Trophoblast cell (in vitro differentiated cells and primary cell): ENCODE data around the gene RPL10A. TPM values are rescaled to one million over a fixed set of nuclear protein-coding genes. Genes with fewer than 3 reads are reported as not detected.

Source experiments
- DNase-seq, 2 donors: peaks; one replicate each; pipeline ENCODE4 v3.0.0-alpha.2; 2016
- H2AFZ ChIP-seq: 2 replicates; pipeline ENCODE4 v1.6.1; 2013; ENCODE audit warnings: low read length, moderate library complexity, mild to moderate bottlenecking; ENCODE audit not compliant: insufficient read depth, poor library complexity
- H2AK5ac ChIP-seq: 2 replicates; pipeline ENCODE4 v1.6.1; 2013; ENCODE audit warnings: mild to moderate bottlenecking, low read length
- H2BK120ac ChIP-seq: 2 replicates; pipeline ENCODE4 v1.6.1; 2013; ENCODE audit warnings: low read length, mild to moderate bottlenecking, moderate library complexity; ENCODE audit not compliant: insufficient read depth, poor library complexity
- H2BK12ac ChIP-seq: 2 replicates; pipeline ENCODE4 v1.6.1; 2013; ENCODE audit warnings: mild to moderate bottlenecking, low read length, moderate library complexity
- H2BK5ac ChIP-seq: 2 replicates; pipeline ENCODE4 v1.6.1; 2013; ENCODE audit warnings: low read length, low read depth, moderate library complexity, mild to moderate bottlenecking; ENCODE audit not compliant: poor library complexity
- H3K14ac ChIP-seq: 2 replicates; pipeline ENCODE4 v1.6.1; 2013; ENCODE audit warnings: mild to moderate bottlenecking, low read length
- H3K18ac ChIP-seq: 2 replicates; pipeline ENCODE4 v1.6.1; 2013; ENCODE audit warnings: mild to moderate bottlenecking, low read length
- H3K23ac ChIP-seq: 2 replicates; pipeline ENCODE4 v1.6.1; 2013; ENCODE audit warnings: low read length
- H3K27ac ChIP-seq: 2 replicates; pipeline ENCODE4 v1.5.1; 2013; ENCODE audit warnings: low read depth, mild to moderate bottlenecking, inconsistent platforms, low read length, moderate library complexity
- H3K27me3 ChIP-seq: 2 replicates; pipeline ENCODE4 v1.6.1; 2013; ENCODE audit warnings: inconsistent platforms, mild to moderate bottlenecking, low read length, moderate library complexity; ENCODE audit not compliant: insufficient read depth
- H3K36me3 ChIP-seq, 2 experiments: 1 replicate in 1 of 2; 2 replicates in 1 of 2; pipeline ENCODE4 v1.6.1; 2013; ENCODE audit warnings: low read length in 2 of 2, mild to moderate bottlenecking in 2 of 2, moderate library complexity in 1 of 2; ENCODE audit not compliant: insufficient read depth in 2 of 2, control insufficient read depth in 1 of 2
- H3K4ac ChIP-seq: 2 replicates; pipeline ENCODE4 v1.6.1; 2013; ENCODE audit warnings: low read depth, mild to moderate bottlenecking, low read length, moderate library complexity
- H3K4me1 ChIP-seq, 2 experiments: 1 replicate in 1 of 2; 2 replicates in 1 of 2; pipeline ENCODE4 v1.6.1; 2013; ENCODE audit warnings: low read length in 2 of 2, mild to moderate bottlenecking in 2 of 2, moderate library complexity in 1 of 2; ENCODE audit not compliant: insufficient read depth in 2 of 2, control insufficient read depth in 1 of 2
- H3K4me2 ChIP-seq: 2 replicates; pipeline ENCODE4 v1.6.1; 2013; ENCODE audit warnings: inconsistent platforms, mild to moderate bottlenecking, low read length, moderate library complexity
- H3K4me3 ChIP-seq: 2 replicates; pipeline ENCODE4 v1.5.1; 2013; ENCODE audit warnings: mild to moderate bottlenecking, low read depth, low read length, inconsistent platforms
- H3K79me1 ChIP-seq: one replicate; pipeline ENCODE4 v1.6.1; 2013; ENCODE audit warnings: low read length
- H3K79me2 ChIP-seq: 2 replicates; pipeline ENCODE4 v1.6.1; 2013; ENCODE audit warnings: low read length, mild to moderate bottlenecking; ENCODE audit not compliant: control insufficient read depth, insufficient read depth, poor library complexity
- H3K9ac ChIP-seq: 2 replicates; pipeline ENCODE4 v1.6.1; 2013; ENCODE audit warnings: mild to moderate bottlenecking, low read length
- H3K9me3 ChIP-seq: 2 replicates; pipeline ENCODE4 v1.6.1; 2013; ENCODE audit warnings: low read depth, mild to moderate bottlenecking, control low read depth, inconsistent platforms, low read length; ENCODE audit not compliant: insufficient read depth
- H4K12ac ChIP-seq: 2 replicates; pipeline ENCODE4 v1.6.1; 2013; ENCODE audit warnings: low read depth, mild to moderate bottlenecking, low read length, moderate library complexity
- H4K8ac ChIP-seq: 2 replicates; pipeline ENCODE4 v1.6.1; 2013; ENCODE audit warnings: low read depth, mild to moderate bottlenecking, low read length, moderate library complexity
- H4K91ac ChIP-seq: one replicate; pipeline ENCODE4 v1.6.1; 2013; ENCODE audit warnings: low read depth, mild to moderate bottlenecking, low read length, moderate library complexity
- WGBS: extraction: QIAGEN DNeasy Blood & Tissue Kit; methylation state at CpG from one replicate; pipeline ENCODE4 v1.1.7; 2013; ENCODE audit warnings: missing lambda C conversion rate; ENCODE audit not compliant: insufficient read length, insufficient coverage; ENCODE audit errors: extremely low coverage; 5-methylcytosine and 5-hydroxymethylcytosine counted together
- polyA plus RNA-seq: library from polyadenylated mRNA; stranded (reverse); fragments of 200-250 nt; gene quantifications from 2 replicates; pipeline ENCODE4 v1.2.3, GENCODE V29; 2013

Gene RPL10A
- polyA plus RNA-seq, result 1,387 and 1,493 TPM in 2 replicates

GRCh38 chr6:35468181-35468979 is at the start of gene RPL10A:
Gene RPL10A, plus strand, starts transcription at chr6:35468401. Its CDS starts 34 bp downstream, at chr6:35468435.
- Histone ChIP-seq H2AFZ (peak within 1 kb of the TSS; percentile 90), H3K27me3 (no peaks in the 10 kb centered on the region), H2BK5ac (peak within 1 kb of the TSS; percentile 86), H3K4me3 (peak within 1 kb of the TSS; percentile 94), H3K4ac (peak within 1 kb of the TSS; percentile 96), H4K12ac (peak within 1 kb of the TSS; percentile 57), H3K4me1 (peaks cover 11 to 21% of the 10 kb centered on the region in 2 experiments), H2BK12ac (peak within 1 kb of the TSS; percentile 82), H3K79me2 (peaks cover 19% of the 10 kb centered on the region), H4K8ac (peak within 1 kb of the TSS; percentile 93), H3K18ac (peak within 1 kb of the TSS; percentile 81), H3K27ac (peak within 1 kb of the TSS; percentile 88), H3K14ac (peak within 1 kb of the TSS; percentile 88), H2BK120ac (peak within 1 kb of the TSS; percentile 77), H3K9me3 (no peaks in the 10 kb centered on the region), H3K9ac (peak within 1 kb of the TSS; percentile 92), H2AK5ac (peak within 1 kb of the TSS; percentile 57), H4K91ac (peak within 1 kb of the TSS; percentile 86), H3K79me1 (peaks cover 15% of the 10 kb centered on the region), H3K23ac (no peak within 1 kb of the TSS), H3K4me2 (peak within 1 kb of the TSS; percentile 89), H3K36me3 (peaks cover 41 to 44% of the 10 kb centered on the region in 2 experiments)
- peak; percentile 96 to 99 for DNase-seq
- no CpG with 5 or more reads among the region's 86 CpGs for WGBS

DNA sequence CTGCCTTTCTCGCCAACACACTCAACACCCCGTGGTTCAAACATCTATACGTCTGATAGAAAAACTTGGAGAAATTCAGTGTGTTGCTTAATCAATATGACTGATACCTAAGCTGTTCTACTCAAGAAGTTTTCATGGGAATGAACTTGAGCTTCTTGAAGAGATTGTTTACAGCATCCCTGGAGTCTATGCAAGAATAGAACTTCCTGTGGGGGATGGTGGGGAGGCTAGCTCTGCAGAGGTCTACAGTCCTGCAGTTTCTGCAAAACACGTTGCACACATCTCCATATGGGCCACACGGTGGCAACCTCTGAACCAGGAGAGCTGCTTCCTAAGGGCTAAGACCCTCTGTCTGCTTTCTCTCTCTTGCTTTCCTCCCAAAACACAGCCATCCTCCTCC is 48.8 kb upstream of the RPL10A start:
- no peak overlapping the region for H2BK12ac ChIP-seq
- peaks cover 30 to 35% of the 10 kb centered on the region in 2 experiments for H3K36me3 ChIP-seq
- H3K4me2 ChIP-seq, result no peak overlapping the region
- no peak overlapping the region for H2BK5ac ChIP-seq
- H3K4ac ChIP-seq, result no peak overlapping the region
- H4K12ac ChIP-seq, result no peak overlapping the region
- H4K91ac ChIP-seq, result no peak overlapping the region
- no peak overlapping the region for H4K8ac ChIP-seq
- no peak overlapping the region for H3K18ac ChIP-seq
- peaks cover 2% of the 10 kb centered on the region for H3K9me3 ChIP-seq
- no CpG with 5 or more reads among the region's 5 CpGs for WGBS
- H3K4me3 ChIP-seq, result no peak overlapping the region
- no peaks in the 10 kb centered on the region for H3K4me1 ChIP-seq
- H3K79me2 ChIP-seq, result no peaks in the 10 kb centered on the region
- no peak overlapping the region for H2BK120ac ChIP-seq
- no peaks in the 10 kb centered on the region for H3K27me3 ChIP-seq
- H3K27ac ChIP-seq, result no peak overlapping the region
- DNase-seq, result no peak
- H3K14ac ChIP-seq, result no peak overlapping the region
- H3K9ac ChIP-seq, result no peak overlapping the region
- H2AFZ ChIP-seq, result no peak overlapping the region
- H3K79me1 ChIP-seq, result no peaks in the 10 kb centered on the region
- no peak overlapping the region for H2AK5ac ChIP-seq
- no peak overlapping the region for H3K23ac ChIP-seq

DNA sequence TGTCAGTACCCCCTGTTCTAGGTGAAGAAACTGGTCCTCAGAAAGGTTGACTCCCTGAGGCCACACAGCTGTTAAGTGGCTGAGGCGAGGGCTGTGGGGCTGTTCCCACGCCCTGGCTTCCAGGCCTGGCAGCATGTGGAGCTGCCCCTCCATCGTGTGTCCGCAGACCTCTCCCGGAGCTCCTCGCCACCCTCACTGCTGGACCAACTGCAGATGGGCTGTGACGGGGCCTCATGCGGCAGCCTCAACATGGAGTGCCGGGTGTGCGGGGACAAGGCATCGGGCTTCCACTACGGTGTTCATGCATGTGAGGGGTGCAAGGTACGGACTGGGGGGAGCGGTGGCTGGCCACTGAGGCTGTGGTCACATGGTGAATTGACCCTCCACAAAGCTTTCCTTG is 48.2 kb upstream of the RPL10A start:
- no peak overlapping the region for H3K18ac ChIP-seq
- H2BK12ac ChIP-seq, result no peak overlapping the region
- no peak overlapping the region for H3K14ac ChIP-seq
- no peak overlapping the region for H4K12ac ChIP-seq
- no peak overlapping the region for H3K4ac ChIP-seq
- H3K79me2 ChIP-seq, result no peaks in the 10 kb centered on the region
- H2BK5ac ChIP-seq, result no peak overlapping the region
- no peaks in the 10 kb centered on the region for H3K27me3 ChIP-seq
- no peaks in the 10 kb centered on the region for H3K4me1 ChIP-seq
- no peak overlapping the region for H3K27ac ChIP-seq
- no peak overlapping the region for H2AK5ac ChIP-seq
- no peak overlapping the region for H3K9ac ChIP-seq
- no peak overlapping the region for H2BK120ac ChIP-seq
- no peak overlapping the region for H4K91ac ChIP-seq
- DNase-seq, result no peak
- H3K79me1 ChIP-seq, result no peaks in the 10 kb centered on the region
- H3K36me3 ChIP-seq, result peaks cover 34 to 37% of the 10 kb centered on the region in 2 experiments
- H3K23ac ChIP-seq, result no peak overlapping the region
- H3K4me3 ChIP-seq, result no peak overlapping the region
- no CpG with 5 or more reads among the region's 14 CpGs for WGBS
- no peak overlapping the region for H4K8ac ChIP-seq
- peaks cover 2% of the 10 kb centered on the region for H3K9me3 ChIP-seq
- no peak overlapping the region for H2AFZ ChIP-seq
- no peak overlapping the region for H3K4me2 ChIP-seq

DNA sequence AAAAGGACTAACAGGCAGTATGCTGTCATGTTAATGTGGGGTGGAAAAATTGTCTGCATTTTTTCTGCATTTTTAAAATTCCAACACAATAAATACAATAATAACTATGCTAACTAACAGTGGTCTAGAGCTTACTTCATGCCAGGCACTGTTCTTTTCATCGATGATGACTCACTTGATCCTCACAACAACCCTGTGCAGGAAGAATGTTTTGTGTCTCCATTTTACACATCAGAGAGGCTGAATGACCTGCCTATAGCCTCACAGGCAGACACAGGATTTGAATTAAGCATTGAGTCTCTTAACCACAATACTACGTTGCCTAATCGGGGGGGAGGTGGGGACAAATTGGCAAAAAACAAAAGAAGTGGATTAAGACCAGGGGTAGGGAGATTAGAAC is 42.9 kb upstream of the RPL10A start:
- no peak overlapping the region for H2AK5ac ChIP-seq
- H3K27ac ChIP-seq, result no peak overlapping the region
- no peak overlapping the region for H3K23ac ChIP-seq
- no CpG with 5 or more reads among the region's 3 CpGs for WGBS
- peaks cover 13% of the 10 kb centered on the region for H3K9me3 ChIP-seq
- no peaks in the 10 kb centered on the region for H3K27me3 ChIP-seq
- no peak overlapping the region for H3K9ac ChIP-seq
- H3K79me1 ChIP-seq, result no peaks in the 10 kb centered on the region
- H2BK120ac ChIP-seq, result no peak overlapping the region
- no peak overlapping the region for H2BK5ac ChIP-seq
- H3K14ac ChIP-seq, result no peak overlapping the region
- peak in 1 of 2 donors; percentile 65 for DNase-seq
- no peaks in the 10 kb centered on the region for H3K79me2 ChIP-seq
- H3K4me3 ChIP-seq, result no peak overlapping the region
- no peak overlapping the region for H4K91ac ChIP-seq
- peaks cover 4 to 6% of the 10 kb centered on the region in 2 experiments for H3K4me1 ChIP-seq
- H3K4ac ChIP-seq, result no peak overlapping the region
- H4K12ac ChIP-seq, result no peak overlapping the region
- peaks cover 38 to 49% of the 10 kb centered on the region in 2 experiments for H3K36me3 ChIP-seq
- no peak overlapping the region for H3K4me2 ChIP-seq
- H2AFZ ChIP-seq, result no peak overlapping the region
- no peak overlapping the region for H2BK12ac ChIP-seq
- no peak overlapping the region for H3K18ac ChIP-seq
- no peak overlapping the region for H4K8ac ChIP-seq
